NB4 (cell line): ENCODE results near the gene SLAIN2.

Experiments
- MYC ChIP-seq: IDR thresholded peaks from 2 replicates; pipeline ENCODE4 v1.6.1; 2011; ENCODE audit warnings: low read depth, low read length
- POLR2A ChIP-seq: IDR thresholded peaks from 2 replicates; pipeline ENCODE4 v1.6.1; 2011; ENCODE audit warnings: mild to moderate bottlenecking; ENCODE audit not compliant: insufficient read length; ENCODE audit errors: extremely low read depth
- TF ChIP-seq, protein P1 (sequence below): IDR thresholded peaks from one replicate; pipeline ENCODE4 v1.5.1; 2012; ENCODE audit warnings: low read depth, low read length
- TF ChIP-seq, protein P2 (sequence below): IDR thresholded peaks from 2 replicates; pipeline ENCODE4 v1.6.1; 2011; ENCODE audit warnings: low read depth, low read length

DNA sequence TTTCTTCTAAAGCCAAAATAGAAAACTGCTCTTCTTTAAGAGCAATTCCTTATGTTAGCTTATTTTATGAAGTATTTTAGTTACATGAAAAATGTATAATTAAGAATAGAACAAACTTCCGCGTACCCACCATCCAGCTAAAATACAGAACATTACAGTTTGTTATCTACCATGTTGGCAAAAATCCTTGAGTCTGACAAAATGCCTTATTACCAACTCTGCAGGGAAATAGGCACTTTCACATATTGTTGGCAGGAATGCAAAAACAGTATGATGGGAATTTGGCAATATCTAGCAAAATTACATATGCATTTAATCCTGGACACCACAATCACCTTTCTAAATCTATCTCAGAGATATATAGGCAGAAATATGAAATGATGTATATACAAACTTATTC lies 32.4 kb upstream of the SLAIN2 start:
- TF ChIP-seq, protein P1, sequence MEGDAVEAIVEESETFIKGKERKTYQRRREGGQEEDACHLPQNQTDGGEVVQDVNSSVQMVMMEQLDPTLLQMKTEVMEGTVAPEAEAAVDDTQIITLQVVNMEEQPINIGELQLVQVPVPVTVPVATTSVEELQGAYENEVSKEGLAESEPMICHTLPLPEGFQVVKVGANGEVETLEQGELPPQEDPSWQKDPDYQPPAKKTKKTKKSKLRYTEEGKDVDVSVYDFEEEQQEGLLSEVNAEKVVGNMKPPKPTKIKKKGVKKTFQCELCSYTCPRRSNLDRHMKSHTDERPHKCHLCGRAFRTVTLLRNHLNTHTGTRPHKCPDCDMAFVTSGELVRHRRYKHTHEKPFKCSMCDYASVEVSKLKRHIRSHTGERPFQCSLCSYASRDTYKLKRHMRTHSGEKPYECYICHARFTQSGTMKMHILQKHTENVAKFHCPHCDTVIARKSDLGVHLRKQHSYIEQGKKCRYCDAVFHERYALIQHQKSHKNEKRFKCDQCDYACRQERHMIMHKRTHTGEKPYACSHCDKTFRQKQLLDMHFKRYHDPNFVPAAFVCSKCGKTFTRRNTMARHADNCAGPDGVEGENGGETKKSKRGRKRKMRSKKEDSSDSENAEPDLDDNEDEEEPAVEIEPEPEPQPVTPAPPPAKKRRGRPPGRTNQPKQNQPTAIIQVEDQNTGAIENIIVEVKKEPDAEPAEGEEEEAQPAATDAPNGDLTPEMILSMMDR: no peak
- TF ChIP-seq POLR2A (no peak), MYC (no peak)
- TF ChIP-seq, protein P2, sequence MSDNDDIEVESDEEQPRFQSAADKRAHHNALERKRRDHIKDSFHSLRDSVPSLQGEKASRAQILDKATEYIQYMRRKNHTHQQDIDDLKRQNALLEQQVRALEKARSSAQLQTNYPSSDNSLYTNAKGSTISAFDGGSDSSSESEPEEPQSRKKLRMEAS: no peak
